GM12865 (cell line): ENCODE measurements around the gene STX8.
"Not testable (repeated sequence)": the region's sequence is repeated elsewhere in the genome, so short reads cannot be mapped to it uniquely, and the experiment has no call there.

Experiments used
- DNase-seq: peaks from one replicate; pipeline ENCODE4 v3.0.0; 2010; ENCODE audit warnings: low read depth
- H3K4me3 ChIP-seq: 2 replicates; pipeline ENCODE4 v1.5.1; 2011; ENCODE audit warnings: mild to moderate bottlenecking, low read depth, low read length, control low read depth
- CTCF ChIP-seq: IDR thresholded peaks from 2 replicates; pipeline ENCODE4 v1.5.1; 2011; ENCODE audit warnings: low read length, control low read depth, low read depth, inconsistent platforms; ENCODE audit not compliant: insufficient read depth; ENCODE audit errors: missing control alignments

The STX8 gene

GRCh38 chr17:9575381-9576101, at the start of gene STX8:
Gene STX8, minus strand, starts transcription at chr17:9575820. Its CDS starts 12 bp downstream, at chr17:9575808.
- TF ChIP-seq CTCF, result no peak

GRCh38 chr17:9622961-9623360, 47.3 kb upstream of the STX8 start:
- no peak overlapping the region for H3K4me3 ChIP-seq
- no peak for DNase-seq
- TF ChIP-seq CTCF, result no peak

More at GRCh38 chr17:9575381-9576101, at the start of gene STX8:
- DNase-seq, result peak; percentile 95
- peak within 1 kb of the TSS; percentile 81 for H3K4me3 ChIP-seq

- no peak overlapping the region for H3K4me3 ChIP-seq
- no peak for DNase-seq
- no peak for TF ChIP-seq CTCF
These were observed 39.9 kb upstream of the STX8 start for GRCh38 chr17:9615486-9615885.

GRCh38 chr17:9612006-9612405, 36.4 kb upstream of the STX8 start:
- no peak overlapping the region for H3K4me3 ChIP-seq
- TF ChIP-seq CTCF, result no peak
- no peak for DNase-seq

- no peak for DNase-seq
- TF ChIP-seq CTCF, result no peak
- H3K4me3 ChIP-seq, result no peak overlapping the region
These were observed 35.9 kb upstream of the STX8 start for GRCh38 chr17:9611557-9611956.

- not testable (repeated sequence) for DNase-seq, H3K4me3 ChIP-seq
These were observed 31.4 kb upstream of the STX8 start for GRCh38 chr17:9607058-9607457.

- H3K4me3 ChIP-seq, result no peak overlapping the region
- TF ChIP-seq CTCF, result no peak
- no peak for DNase-seq
These were observed 30.8 kb upstream of the STX8 start for GRCh38 chr17:9606453-9606852.

- H3K4me3 ChIP-seq, DNase-seq: not testable (repeated sequence)
These were observed 29.0 kb upstream of the STX8 start for GRCh38 chr17:9604583-9604982.
